Measurements from ENCODE around the gene ROR1.

The ROR1 gene

GRCh38 chr1:64147045-64147724 is 373.4 kb downstream of the ROR1 start:
- in situ Hi-C loops (cut with HindIII; ENCODE audit: low pct_ligation_motif_present, low pct_unique_long_range_greater_than_20kb, low sequenced_read_pairs) = no loop called here
- DNase-seq = no peak

GRCh38 chr1:64147759-64148158 is 373.9 kb downstream of the ROR1 start:
- in situ Hi-C loops (cut with HindIII; ENCODE audit: low pct_ligation_motif_present, low pct_unique_long_range_greater_than_20kb, low sequenced_read_pairs) = no loop called here
- no peak for DNase-seq

GRCh38 chr1:64150266-64150665 is 376.4 kb downstream of the ROR1 start:
- DNase-seq = no peak
- in situ Hi-C loops (cut with HindIII; ENCODE audit: low pct_ligation_motif_present, low pct_unique_long_range_greater_than_20kb, low sequenced_read_pairs) = no loop called here

- in situ Hi-C loops (cut with HindIII; ENCODE audit: low pct_ligation_motif_present, low pct_unique_long_range_greater_than_20kb, low sequenced_read_pairs) = no loop called here
- DNase-seq = no peak
Measured at GRCh38 chr1:64150729-64151230, 377.0 kb downstream of the ROR1 start.

- in situ Hi-C loops (cut with HindIII; ENCODE audit: low pct_ligation_motif_present, low pct_unique_long_range_greater_than_20kb, low sequenced_read_pairs) = no loop called here
- no peak for DNase-seq
Measured at GRCh38 chr1:64155278-64155677, 381.5 kb downstream of the ROR1 start.

GRCh38 chr1:64161357-64161941 is 387.6 kb downstream of the ROR1 start:
- no peak for DNase-seq
- in situ Hi-C loops (cut with HindIII; ENCODE audit: low pct_ligation_motif_present, low pct_unique_long_range_greater_than_20kb, low sequenced_read_pairs) = no loop called here

GRCh38 chr1:64162151-64162550 is 388.3 kb downstream of the ROR1 start:
- in situ Hi-C loops (cut with HindIII; ENCODE audit: low pct_ligation_motif_present, low pct_unique_long_range_greater_than_20kb, low sequenced_read_pairs) = no loop called here
- no peak for DNase-seq

- DNase-seq = no peak
- in situ Hi-C loops (cut with HindIII; ENCODE audit: low pct_ligation_motif_present, low pct_unique_long_range_greater_than_20kb, low sequenced_read_pairs) = no loop called here
Measured at GRCh38 chr1:64162804-64163203, 389.0 kb downstream of the ROR1 start.

GRCh38 chr1:64163431-64163830 is 389.6 kb downstream of the ROR1 start:
- in situ Hi-C loops (cut with HindIII; ENCODE audit: low pct_ligation_motif_present, low pct_unique_long_range_greater_than_20kb, low sequenced_read_pairs) = no loop called here

GRCh38 chr1:64163970-64164369 is 390.2 kb downstream of the ROR1 start:
- DNase-seq = peak; percentile 41
- in situ Hi-C loops (cut with HindIII; ENCODE audit: low pct_ligation_motif_present, low pct_unique_long_range_greater_than_20kb, low sequenced_read_pairs) = no loop called here

More at GRCh38 chr1:64163431-64163830, 389.6 kb downstream of the ROR1 start:
- no peak for DNase-seq

- in situ Hi-C loops (cut with HindIII; ENCODE audit: low pct_ligation_motif_present, low pct_unique_long_range_greater_than_20kb, low sequenced_read_pairs) = no loop called here
- DNase-seq = no peak
Measured at GRCh38 chr1:64166629-64167028, 392.8 kb downstream of the ROR1 start.

- DNase-seq = no peak
- in situ Hi-C loops (cut with HindIII; ENCODE audit: low pct_ligation_motif_present, low pct_unique_long_range_greater_than_20kb, low sequenced_read_pairs) = no loop called here
Measured at GRCh38 chr1:64167176-64167575, 393.4 kb downstream of the ROR1 start.

GRCh38 chr1:64171246-64171645 is 397.4 kb downstream of the ROR1 start:
- DNase-seq = no peak
- in situ Hi-C loops (cut with HindIII; ENCODE audit: low pct_ligation_motif_present, low pct_unique_long_range_greater_than_20kb, low sequenced_read_pairs) = no loop called here

- DNase-seq = peak; percentile 24
- in situ Hi-C loops (cut with HindIII; ENCODE audit: low pct_ligation_motif_present, low pct_unique_long_range_greater_than_20kb, low sequenced_read_pairs) = no loop called here
Measured at GRCh38 chr1:64171797-64172281, 398.0 kb downstream of the ROR1 start.

GRCh38 chr1:64172458-64172983 is 398.7 kb downstream of the ROR1 start:
- DNase-seq = no peak
- in situ Hi-C loops (cut with HindIII; ENCODE audit: low pct_ligation_motif_present, low pct_unique_long_range_greater_than_20kb, low sequenced_read_pairs) = no loop called here

GRCh38 chr1:64173336-64173940 is 399.6 kb downstream of the ROR1 start:
- in situ Hi-C loops (cut with HindIII; ENCODE audit: low pct_ligation_motif_present, low pct_unique_long_range_greater_than_20kb, low sequenced_read_pairs) = no loop called here
- DNase-seq = no peak

GRCh38 chr1:64175639-64176038 is 401.8 kb downstream of the ROR1 start:
- in situ Hi-C loops (cut with HindIII; ENCODE audit: low pct_ligation_motif_present, low pct_unique_long_range_greater_than_20kb, low sequenced_read_pairs) = no loop called here
- DNase-seq = no peak

- no peak for DNase-seq
- in situ Hi-C loops (cut with HindIII; ENCODE audit: low pct_ligation_motif_present, low pct_unique_long_range_greater_than_20kb, low sequenced_read_pairs) = no loop called here
Measured at GRCh38 chr1:64176659-64177058, 402.8 kb downstream of the ROR1 start.

GRCh38 chr1:64179588-64179987 is 405.8 kb downstream of the ROR1 start:
- in situ Hi-C loops (cut with HindIII; ENCODE audit: low pct_ligation_motif_present, low pct_unique_long_range_greater_than_20kb, low sequenced_read_pairs) = no loop called here
- DNase-seq = no peak

Measured in ACHN (cell line).